Suprapubic skin (tissue), 4 donors: Measurements from ENCODE around the gene MALT1. TPM values are rescaled to one million over a fixed set of nuclear protein-coding genes. Genes with fewer than 3 reads are reported as not detected.

Experiments used
- DNase-seq, 2 donors: peaks; one replicate each; pipeline ENCODE4 v3.0.0-alpha.2; 2019; ENCODE audit warnings: low spot score in 2 of 2
- H3K27ac ChIP-seq: fragments of 200-600 bp; sonication (generic); one replicate; pipeline ENCODE4 v1.5.1; 2019
- H3K27me3 ChIP-seq: fragments of 200-600 bp; sonication (generic); one replicate; pipeline ENCODE4 v1.5.1; 2019
- H3K36me3 ChIP-seq: fragments of 200-600 bp; sonication (generic); one replicate; pipeline ENCODE4 v1.5.1; 2019
- H3K4me1 ChIP-seq: fragments of 200-600 bp; sonication (generic); one replicate; pipeline ENCODE4 v1.5.1; 2019
- H3K4me3 ChIP-seq: fragments of 200-600 bp; sonication (generic); one replicate; pipeline ENCODE4 v1.5.1; 2019; ENCODE audit warnings: mild to moderate bottlenecking
- H3K9me3 ChIP-seq: fragments of 200-600 bp; sonication (generic); one replicate; pipeline ENCODE4 v1.5.1; 2019
- CTCF ChIP-seq, 2 donors: fragments of 200-600 bp in 1 of 2; fragments of 450-650 bp in 1 of 2; sonication (generic) in 1 of 2; IDR thresholded peaks; one replicate each; pipeline ENCODE4 v1.5.1; 2016 to 2019; ENCODE audit warnings: antibody characterized with exemption in 2 of 2, mild to moderate bottlenecking in 1 of 2, moderate library complexity in 1 of 2
- EP300 ChIP-seq: sonication (generic); formaldehyde crosslinking; IDR thresholded peaks from one replicate; pipeline ENCODE4 v1.6.1; 2017; ENCODE audit warnings: antibody characterized with exemption
- POLR2A ChIP-seq, 2 donors: fragments of 450-650 bp; IDR thresholded peaks; one replicate each; pipeline ENCODE4 v1.6.1; 2017; ENCODE audit warnings: antibody characterized with exemption in 2 of 2, mild to moderate bottlenecking in 2 of 2, moderate library complexity in 2 of 2
- POLR2AphosphoS5 ChIP-seq, 3 donors: sonication (generic); formaldehyde crosslinking; IDR thresholded peaks; one replicate each; pipeline ENCODE4 v1.6.1; 2017; ENCODE audit warnings: antibody characterized with exemption in 3 of 3
- WGBS: methylation state at CpG from one replicate; pipeline ENCODE4 v1.1.5; 2018; 5-methylcytosine and 5-hydroxymethylcytosine counted together
- total RNA-seq, 4 donors: library from RNA; depleted of rRNA; stranded (reverse); fragments of >200 nt; gene quantifications; one replicate each; pipeline ENCODE4 v1.1.0, GENCODE V29; 2016

Gene MALT1
- total RNA-seq, 4 donors from 2014 or later = 33.9 to 49.5 (median 37.1) TPM

GRCh38 chr18:58733866-58734265, 62.6 kb downstream of the MALT1 start:
- no peaks in the 10 kb centered on the region for H3K27me3 ChIP-seq
- H3K4me1 ChIP-seq = no peaks in the 10 kb centered on the region
- H3K36me3 ChIP-seq = peaks cover 62% of the 10 kb centered on the region
- no peak overlapping the region for H3K27ac ChIP-seq
- 100% methylated on average over 1 of the region's 1 CpG for WGBS
- no peak for DNase-seq
- TF ChIP-seq POLR2AphosphoS5 (IDR thresholded peaks at IDR 0.05) (no peak), POLR2A (IDR thresholded peaks at IDR 0.05) (no peak), EP300 (no peak), CTCF (IDR thresholded peaks at IDR 0.05) (no peak)
- no peaks in the 10 kb centered on the region for H3K9me3 ChIP-seq
- H3K4me3 ChIP-seq = no peak overlapping the region

- WGBS = 92% methylated on average over 3 of the region's 3 CpGs
- no peak overlapping the region for H3K4me3 ChIP-seq
- DNase-seq = no peak
- no peaks in the 10 kb centered on the region for H3K9me3 ChIP-seq
- H3K27me3 ChIP-seq = no peaks in the 10 kb centered on the region
- H3K4me1 ChIP-seq = no peaks in the 10 kb centered on the region
- H3K27ac ChIP-seq = no peak overlapping the region
- peaks cover 78% of the 10 kb centered on the region for H3K36me3 ChIP-seq
- TF ChIP-seq CTCF (IDR thresholded peaks at IDR 0.05) (no peak), POLR2AphosphoS5 (IDR thresholded peaks at IDR 0.05) (no peak), EP300 (no peak), POLR2A (IDR thresholded peaks at IDR 0.05) (no peak)
Measured at GRCh38 chr18:58738322-58738721, 67.1 kb downstream of the MALT1 start.

GRCh38 chr18:58745914-58746313, 74.6 kb downstream of the MALT1 start:
- Histone ChIP-seq H3K4me3 (no peak overlapping the region), H3K36me3 (peaks cover 90% of the 10 kb centered on the region), H3K27ac (no peak overlapping the region), H3K9me3 (peaks cover 7% of the 10 kb centered on the region), H3K27me3 (no peaks in the 10 kb centered on the region), H3K4me1 (no peaks in the 10 kb centered on the region)
- no peak for TF ChIP-seq POLR2A (IDR thresholded peaks at IDR 0.05)
- no peak for TF ChIP-seq POLR2AphosphoS5 (IDR thresholded peaks at IDR 0.05)
- no peak for TF ChIP-seq CTCF (IDR thresholded peaks at IDR 0.05)
- TF ChIP-seq EP300 = no peak
- WGBS = 80% methylated on average over 2 of the region's 2 CpGs
- no peak for DNase-seq

- Histone ChIP-seq H3K27ac (no peak overlapping the region), H3K9me3 (peaks cover 7% of the 10 kb centered on the region), H3K4me1 (no peaks in the 10 kb centered on the region), H3K4me3 (no peak overlapping the region), H3K27me3 (no peaks in the 10 kb centered on the region), H3K36me3 (peaks cover 71% of the 10 kb centered on the region)
- no peak for TF ChIP-seq POLR2A (IDR thresholded peaks at IDR 0.05)
- TF ChIP-seq CTCF (IDR thresholded peaks at IDR 0.05) = no peak
- no peak for TF ChIP-seq POLR2AphosphoS5 (IDR thresholded peaks at IDR 0.05)
- no peak for TF ChIP-seq EP300
- 87% methylated on average over 1 of the region's 1 CpG for WGBS
- no peak for DNase-seq
Measured at GRCh38 chr18:58748899-58749595, 77.8 kb downstream of the MALT1 start.

- peaks cover 8% of the 10 kb centered on the region for H3K4me1 ChIP-seq
- no peak overlapping the region for H3K4me3 ChIP-seq
- no peak for DNase-seq
- H3K36me3 ChIP-seq = peaks cover 22% of the 10 kb centered on the region
- WGBS = 39% methylated on average over 3 of the region's 3 CpGs
- no peak for TF ChIP-seq CTCF (IDR thresholded peaks at IDR 0.05)
- no peak for TF ChIP-seq POLR2AphosphoS5 (IDR thresholded peaks at IDR 0.05)
- no peak for TF ChIP-seq EP300
- no peak for TF ChIP-seq POLR2A (IDR thresholded peaks at IDR 0.05)
- peaks cover 3% of the 10 kb centered on the region for H3K27me3 ChIP-seq
- H3K9me3 ChIP-seq = peaks cover 3% of the 10 kb centered on the region
- no peak overlapping the region for H3K27ac ChIP-seq
Measured at GRCh38 chr18:58753976-58754375, 82.7 kb downstream of the MALT1 start.
